DOHH2 (cell line): ENCODE data around the gene TMEM256.

Source experiments
- H3F3A ChIP-seq: fragments of 200-600 bp; sonication (generic), shearing (Covaris generic); 2 replicates; pipeline ENCODE4 v1.6.0; 2016; ENCODE audit warnings: antibody characterized with exemption, mild to moderate bottlenecking; ENCODE audit not compliant: control insufficient read depth, insufficient read depth
- H3K27ac ChIP-seq: fragments of 200-600 bp; sonication (generic); 2 replicates; pipeline ENCODE4 v1.5.1; 2014; ENCODE audit warnings: low read depth, mild to moderate bottlenecking, low read length, moderate library complexity
- H3K27me3 ChIP-seq: fragments of 200-600 bp; sonication (generic); 2 replicates; pipeline ENCODE4 v1.6.1; 2014; ENCODE audit warnings: mild to moderate bottlenecking, low read length, mixed read lengths; ENCODE audit not compliant: control insufficient read depth
- H3K36me3 ChIP-seq: fragments of 200-600 bp; sonication (generic); 2 replicates; pipeline ENCODE4 v1.6.1; 2014; ENCODE audit warnings: mild to moderate bottlenecking, low read length, moderate library complexity, mixed read lengths; ENCODE audit not compliant: control insufficient read depth
- H3K4me1 ChIP-seq: fragments of 200-600 bp; sonication (generic); 2 replicates; pipeline ENCODE4 v1.6.1; 2014; ENCODE audit warnings: mild to moderate bottlenecking, low read length, mixed read lengths; ENCODE audit not compliant: control insufficient read depth
- H3K4me2 ChIP-seq: fragments of 200-600 bp; sonication (generic); 2 replicates; pipeline ENCODE4 v1.6.0; 2014; ENCODE audit warnings: mild to moderate bottlenecking, low read length, moderate library complexity
- H3K4me3 ChIP-seq: fragments of 200-600 bp; sonication (generic); 2 replicates; pipeline ENCODE4 v1.5.1; 2014; ENCODE audit warnings: mild to moderate bottlenecking, low read length, mixed read lengths
- H3K79me2 ChIP-seq: fragments of 200-600 bp; sonication (generic); 2 replicates; pipeline ENCODE4 v1.6.1; 2014; ENCODE audit warnings: mild to moderate bottlenecking, low read length, mixed read lengths; ENCODE audit not compliant: control insufficient read depth
- H3K9me2 ChIP-seq: fragments of 200-600 bp; sonication (generic); replicated peaks from 2 replicates; pipeline ENCODE4 v1.6.1; 2014; ENCODE audit warnings: mild to moderate bottlenecking, low read length, mixed read lengths; ENCODE audit not compliant: control insufficient read depth
- H3K9me3 ChIP-seq: fragments of 200-600 bp; sonication (generic); 2 replicates; pipeline ENCODE4 v1.6.1; 2014; ENCODE audit warnings: antibody characterized with exemption, low read length, mixed read lengths; ENCODE audit not compliant: control insufficient read depth, insufficient read depth
- H4K20me1 ChIP-seq: fragments of 200-600 bp; sonication (generic); 2 replicates; pipeline ENCODE4 v1.6.0; 2014; ENCODE audit warnings: low read depth, mild to moderate bottlenecking, antibody characterized with exemption, low read length, moderate library complexity; ENCODE audit not compliant: control insufficient read depth, insufficient read depth
- CTCF ChIP-seq: fragments of 200-600 bp; sonication (generic); IDR thresholded peaks from one replicate; pipeline ENCODE4 v1.5.1; 2014; ENCODE audit warnings: antibody characterized with exemption, mild to moderate bottlenecking, low read depth, low read length; ENCODE audit not compliant: poor library complexity, severe bottlenecking
- EZH2phosphoT487 ChIP-seq: fragments of 200-600 bp; sonication (generic); IDR thresholded peaks from 2 replicates; pipeline ENCODE4 v1.6.1; 2017; ENCODE audit warnings: borderline replicate concordance, mild to moderate bottlenecking, antibody characterized with exemption, low read length, moderate library complexity, mixed read lengths

TMEM256 gene

GRCh38 chr17:7380855-7381683 is 22.8 kb downstream of the TMEM256 start, which contains the start of gene TNK1:
TNK1 (plus strand) TSS chr17:7381089; CDS start chr17:7382927, 1,838 bp downstream.
- peaks cover 15% of the 10 kb centered on the region for H3K4me1 ChIP-seq
- H4K20me1 ChIP-seq: no peaks in the 10 kb centered on the region
- TF ChIP-seq EZH2phosphoT487 (no peak), CTCF (no peak)
- H3K27ac ChIP-seq: no peak within 1 kb of the TSS
- H3K9me3 ChIP-seq: peaks cover 6% of the 10 kb centered on the region
- no peaks in the 10 kb centered on the region for H3K36me3 ChIP-seq
- H3F3A ChIP-seq: no peaks in the 10 kb centered on the region
- no peak within 1 kb of the TSS for H3K4me2 ChIP-seq
- H3K9me2 ChIP-seq: no peaks in the 10 kb centered on the region
- H3K27me3 ChIP-seq: 0 out of 2 replicates have a peak, but pooled peaks cover 6% of the 10 kb centered on the region
- H3K79me2 ChIP-seq: no peaks in the 10 kb centered on the region
- no peak within 1 kb of the TSS for H3K4me3 ChIP-seq

- peaks cover 15% of the 10 kb centered on the region for H3K4me1 ChIP-seq
- H3K9me2 ChIP-seq: no peaks in the 10 kb centered on the region
- H3K79me2 ChIP-seq: no peaks in the 10 kb centered on the region
- H3K4me2 ChIP-seq: no peak overlapping the region
- no peaks in the 10 kb centered on the region for H3K36me3 ChIP-seq
- peaks cover 6% of the 10 kb centered on the region for H3K9me3 ChIP-seq
- H3K27me3 ChIP-seq: 0 out of 2 replicates have a peak, but pooled peaks cover 6% of the 10 kb centered on the region
- H3F3A ChIP-seq: no peaks in the 10 kb centered on the region
- TF ChIP-seq EZH2phosphoT487: no peak
- no peak for TF ChIP-seq CTCF
- no peaks in the 10 kb centered on the region for H4K20me1 ChIP-seq
- H3K4me3 ChIP-seq: no peak overlapping the region
- H3K27ac ChIP-seq: no peak overlapping the region
These were observed 23.6 kb downstream of the TMEM256 start for GRCh38 chr17:7380321-7380720.

DNA sequence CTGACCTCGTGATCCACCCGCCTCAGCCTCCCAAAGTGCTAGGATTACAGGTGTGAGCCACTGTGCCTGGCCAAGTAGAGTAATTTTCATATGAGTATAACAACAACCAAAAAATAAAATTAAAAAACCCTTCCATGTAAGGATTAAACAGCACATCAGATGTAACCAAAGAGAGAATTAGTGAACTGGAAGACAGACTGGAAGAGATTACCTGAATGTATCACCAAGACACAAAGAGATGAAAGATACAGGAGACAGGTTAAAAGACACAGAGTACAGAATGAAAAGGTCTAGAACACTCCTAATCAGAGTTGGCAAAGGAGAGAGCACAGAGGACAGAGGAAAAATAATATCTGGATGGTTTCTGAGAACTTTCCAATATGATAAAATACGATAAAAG is 24.8 kb downstream of the TMEM256 start:
- H3K27me3 ChIP-seq: 0 out of 2 replicates have a peak, but pooled peaks cover 6% of the 10 kb centered on the region
- no peak overlapping the region for H3K4me3 ChIP-seq
- H3K79me2 ChIP-seq: no peaks in the 10 kb centered on the region
- no peaks in the 10 kb centered on the region for H3K9me2 ChIP-seq
- TF ChIP-seq CTCF (no peak), EZH2phosphoT487 (no peak)
- no peak overlapping the region for H3K4me2 ChIP-seq
- H3K27ac ChIP-seq: no peak overlapping the region
- peaks cover 8% of the 10 kb centered on the region for H3K4me1 ChIP-seq
- H3K36me3 ChIP-seq: no peaks in the 10 kb centered on the region
- peaks cover 6% of the 10 kb centered on the region for H3K9me3 ChIP-seq
- H3F3A ChIP-seq: no peaks in the 10 kb centered on the region
- no peaks in the 10 kb centered on the region for H4K20me1 ChIP-seq
